ENCODE data around the gene STOML1.

- TF ChIP-seq, protein P1, sequence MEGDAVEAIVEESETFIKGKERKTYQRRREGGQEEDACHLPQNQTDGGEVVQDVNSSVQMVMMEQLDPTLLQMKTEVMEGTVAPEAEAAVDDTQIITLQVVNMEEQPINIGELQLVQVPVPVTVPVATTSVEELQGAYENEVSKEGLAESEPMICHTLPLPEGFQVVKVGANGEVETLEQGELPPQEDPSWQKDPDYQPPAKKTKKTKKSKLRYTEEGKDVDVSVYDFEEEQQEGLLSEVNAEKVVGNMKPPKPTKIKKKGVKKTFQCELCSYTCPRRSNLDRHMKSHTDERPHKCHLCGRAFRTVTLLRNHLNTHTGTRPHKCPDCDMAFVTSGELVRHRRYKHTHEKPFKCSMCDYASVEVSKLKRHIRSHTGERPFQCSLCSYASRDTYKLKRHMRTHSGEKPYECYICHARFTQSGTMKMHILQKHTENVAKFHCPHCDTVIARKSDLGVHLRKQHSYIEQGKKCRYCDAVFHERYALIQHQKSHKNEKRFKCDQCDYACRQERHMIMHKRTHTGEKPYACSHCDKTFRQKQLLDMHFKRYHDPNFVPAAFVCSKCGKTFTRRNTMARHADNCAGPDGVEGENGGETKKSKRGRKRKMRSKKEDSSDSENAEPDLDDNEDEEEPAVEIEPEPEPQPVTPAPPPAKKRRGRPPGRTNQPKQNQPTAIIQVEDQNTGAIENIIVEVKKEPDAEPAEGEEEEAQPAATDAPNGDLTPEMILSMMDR (optimal IDR thresholded peaks at IDR 0.05 in 1 of 3, IDR thresholded peaks at IDR 0.05 in 1 of 3, conservative IDR thresholded peaks at IDR 0.05 in 1 of 3; ENCODE audit: extremely low read depth in 1 of 3, insufficient read depth in 2 of 3, low read length in 3 of 3), result no peak
- no peak for TF ChIP-seq EZH2 (IDR thresholded peaks at IDR 0.05; ENCODE audit: low read length)
Measured at GRCh38 chr15:73930371-73930770, 61.7 kb downstream of the STOML1 start.
